Measurements from ENCODE around the gene DNAAF5. TPM values are rescaled to one million over a fixed set of nuclear protein-coding genes. Genes with fewer than 3 reads are reported as not detected.
A peak's percentile ranks its signal among the peaks of the same experiment; 100 is the strongest.

The DNAAF5 gene
- polyA plus RNA-seq, 4 donors = 6.8 to 29.2 (median 15.5) TPM

DNA sequence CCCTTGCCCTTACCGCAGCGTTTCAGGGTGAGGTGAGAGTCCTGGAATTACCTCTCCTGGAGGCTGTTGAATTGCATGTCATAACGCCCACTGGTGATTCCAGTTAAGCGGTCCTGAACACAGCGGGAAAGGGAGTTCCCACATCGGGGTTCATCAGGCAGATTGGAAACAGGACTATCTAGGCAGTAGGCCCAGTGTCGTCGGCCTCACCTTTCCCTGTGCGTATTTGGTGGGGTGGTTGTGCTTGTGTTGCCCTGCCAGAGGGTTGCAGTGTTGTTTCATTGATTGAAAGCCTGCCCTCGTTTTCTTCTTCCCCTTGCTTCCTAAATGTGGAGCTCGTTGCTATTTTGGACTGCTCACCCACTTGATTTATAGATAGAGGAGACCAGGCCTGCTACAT lies 95.2 kb downstream of the DNAAF5 start:
- Histone ChIP-seq H3K27ac (ENCODE audit: low read depth in 1 of 3, low read length in 2 of 3) (peak overlapping the region in 2 of 3 donors; percentile 41 to 52), H3K9me3 (ENCODE audit: control insufficient read depth in 2 of 2, insufficient read depth in 1 of 2, low read depth in 1 of 2, low read length in 1 of 2) (no peaks in the 10 kb centered on the region), H3K4me3 (ENCODE audit: low read depth in 1 of 3, low read length in 3 of 3) (no peak overlapping the region), H3K4me1 (ENCODE audit: control insufficient read depth in 3 of 3, insufficient read depth in 2 of 3, low read depth in 1 of 3, low read length in 2 of 3) (peaks cover 0 to 8% (median 5%) of the 10 kb centered on the region in 3 donors), H3K27me3 (ENCODE audit: control insufficient read depth in 3 of 3, insufficient read depth in 3 of 3, low read length in 3 of 3) (no peaks in the 10 kb centered on the region), H3K36me3 (ENCODE audit: control insufficient read depth in 3 of 3, insufficient read depth in 2 of 3, low read depth in 1 of 3, low read length in 3 of 3) (peaks cover 0 to 26% (median 0%) of the 10 kb centered on the region in 3 donors)
- WGBS, 3 donors = 29 to 57% (median 45%) methylated on average over 11 of the region's 11 CpGs
- DNase-seq (peak in 1 of 2 donors; percentile 51), FAIRE-seq (no peak)

GRCh38 chr7:822692-823276 lies 96.3 kb downstream of the DNAAF5 start:
- H3K9me3 ChIP-seq (ENCODE audit: control insufficient read depth in 2 of 2, insufficient read depth in 1 of 2, low read depth in 1 of 2, low read length in 1 of 2) = no peaks in the 10 kb centered on the region
- DNase-seq (peak in 1 of 2 donors; percentile 56), FAIRE-seq (no peak)
- peaks cover 0 to 8% (median 0%) of the 10 kb centered on the region in 3 donors for H3K4me1 ChIP-seq (ENCODE audit: control insufficient read depth in 3 of 3, insufficient read depth in 2 of 3, low read depth in 1 of 3, low read length in 2 of 3)
- H3K27me3 ChIP-seq (ENCODE audit: control insufficient read depth in 3 of 3, insufficient read depth in 3 of 3, low read length in 3 of 3) = no peaks in the 10 kb centered on the region
- H3K36me3 ChIP-seq (ENCODE audit: control insufficient read depth in 3 of 3, insufficient read depth in 2 of 3, low read depth in 1 of 3, low read length in 3 of 3) = peaks cover 0 to 26% (median 0%) of the 10 kb centered on the region in 3 donors
- WGBS, 3 donors = 83 to 88% (median 84%) methylated on average over 32 of the region's 32 CpGs
- H3K27ac ChIP-seq (ENCODE audit: low read depth in 1 of 3, low read length in 2 of 3) = peak overlapping the region in 1 of 3 donors; percentile 56
- no peak overlapping the region for H3K4me3 ChIP-seq (ENCODE audit: low read depth in 1 of 3, low read length in 3 of 3)

DNA sequence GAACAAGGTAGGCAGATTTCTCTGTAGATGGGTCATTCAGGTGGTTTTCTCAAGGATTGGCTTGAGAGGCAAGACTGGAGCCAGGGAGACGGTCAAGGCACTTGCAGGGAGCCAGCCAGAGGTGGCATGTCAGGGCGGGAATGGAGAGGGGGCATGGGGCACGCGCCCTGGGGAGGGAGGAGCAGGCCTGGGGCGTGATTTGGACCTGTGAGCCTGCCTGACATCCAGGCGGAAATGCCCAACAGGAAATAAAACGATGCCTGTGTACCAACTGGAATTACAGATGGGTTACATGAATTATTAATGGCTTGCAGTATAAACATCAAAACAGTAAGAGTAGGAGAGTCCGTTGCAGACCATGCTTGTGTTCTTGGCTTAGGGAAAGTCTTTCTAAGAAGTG lies 97.2 kb downstream of the DNAAF5 start:
- peak overlapping the region; percentile 14 to 56 (median 38) for H3K27ac ChIP-seq (ENCODE audit: low read depth in 1 of 3, low read length in 2 of 3)
- H3K36me3 ChIP-seq (ENCODE audit: control insufficient read depth in 3 of 3, insufficient read depth in 2 of 3, low read depth in 1 of 3, low read length in 3 of 3) = peaks cover 0 to 29% (median 0%) of the 10 kb centered on the region in 3 donors
- no peaks in the 10 kb centered on the region for H3K27me3 ChIP-seq (ENCODE audit: control insufficient read depth in 3 of 3, insufficient read depth in 3 of 3, low read length in 3 of 3)
- peak in 1 of 2 donors; percentile 78 for DNase-seq
- 17 to 50% (median 36%) methylated on average over 8 of the region's 8 CpGs for WGBS, 3 donors
- no peak overlapping the region for H3K4me3 ChIP-seq (ENCODE audit: low read depth in 1 of 3, low read length in 3 of 3)
- no peaks in the 10 kb centered on the region for H3K9me3 ChIP-seq (ENCODE audit: control insufficient read depth in 2 of 2, insufficient read depth in 1 of 2, low read depth in 1 of 2, low read length in 1 of 2)
- FAIRE-seq = no peak
- H3K4me1 ChIP-seq (ENCODE audit: control insufficient read depth in 3 of 3, insufficient read depth in 2 of 3, low read depth in 1 of 3, low read length in 2 of 3) = peaks cover 0 to 6% (median 0%) of the 10 kb centered on the region in 3 donors

DNA sequence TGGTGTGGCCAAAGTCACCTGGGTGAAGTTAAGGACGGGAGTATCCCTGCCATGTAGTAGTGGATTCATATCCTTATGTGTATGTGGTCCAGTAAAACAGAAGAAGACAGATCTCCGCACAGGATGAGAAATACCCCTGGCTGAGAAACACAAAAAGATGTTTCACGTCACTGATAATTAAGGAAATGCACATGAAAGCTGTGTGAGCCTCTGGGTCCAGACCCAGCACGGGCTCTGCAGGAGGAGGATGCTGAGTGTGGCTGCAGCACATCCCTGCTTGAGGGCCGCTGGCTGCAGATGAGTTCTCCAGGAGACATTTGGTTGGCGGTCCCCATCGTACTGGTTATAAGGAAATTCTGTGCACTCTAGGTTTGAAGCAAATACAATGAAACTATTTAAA lies 97.6 kb downstream of the DNAAF5 start:
- no peak for DNase-seq
- Histone ChIP-seq H3K27me3 (ENCODE audit: control insufficient read depth in 3 of 3, insufficient read depth in 3 of 3, low read length in 3 of 3) (no peaks in the 10 kb centered on the region), H3K36me3 (ENCODE audit: control insufficient read depth in 3 of 3, insufficient read depth in 2 of 3, low read depth in 1 of 3, low read length in 3 of 3) (peaks cover 0 to 32% (median 0%) of the 10 kb centered on the region in 3 donors), H3K9me3 (ENCODE audit: control insufficient read depth in 2 of 2, insufficient read depth in 1 of 2, low read depth in 1 of 2, low read length in 1 of 2) (no peaks in the 10 kb centered on the region), H3K27ac (ENCODE audit: low read depth in 1 of 3, low read length in 2 of 3) (peak overlapping the region; percentile 14 to 52 (median 38)), H3K4me3 (ENCODE audit: low read depth in 1 of 3, low read length in 3 of 3) (no peak overlapping the region), H3K4me1 (ENCODE audit: control insufficient read depth in 3 of 3, insufficient read depth in 2 of 3, low read depth in 1 of 3, low read length in 2 of 3) (peaks cover 0 to 6% (median 0%) of the 10 kb centered on the region in 3 donors)
- FAIRE-seq = no peak
- WGBS, 3 donors = 69 to 88% (median 83%) methylated on average over 7 of the region's 7 CpGs

- DNase-seq = no peak
- no peaks in the 10 kb centered on the region for H3K9me3 ChIP-seq (ENCODE audit: control insufficient read depth in 2 of 2, insufficient read depth in 1 of 2, low read depth in 1 of 2, low read length in 1 of 2)
- H3K27me3 ChIP-seq (ENCODE audit: control insufficient read depth in 3 of 3, insufficient read depth in 3 of 3, low read length in 3 of 3) = no peaks in the 10 kb centered on the region
- 66 to 89% (median 87%) methylated on average over 11 of the region's 11 CpGs for WGBS, 3 donors
- H3K4me3 ChIP-seq (ENCODE audit: low read depth in 1 of 3, low read length in 3 of 3) = no peak overlapping the region
- H3K27ac ChIP-seq (ENCODE audit: low read depth in 1 of 3, low read length in 2 of 3) = peak overlapping the region in 2 of 3 donors; percentile 14 to 32
- H3K36me3 ChIP-seq (ENCODE audit: control insufficient read depth in 3 of 3, insufficient read depth in 2 of 3, low read depth in 1 of 3, low read length in 3 of 3) = peaks cover 0 to 32% (median 0%) of the 10 kb centered on the region in 3 donors
- no peak for FAIRE-seq
- peaks cover 0 to 6% (median 0%) of the 10 kb centered on the region in 3 donors for H3K4me1 ChIP-seq (ENCODE audit: control insufficient read depth in 3 of 3, insufficient read depth in 2 of 3, low read depth in 1 of 3, low read length in 2 of 3)
Observed at GRCh38 chr7:824664-825063, 98.2 kb downstream of the DNAAF5 start.

GRCh38 chr7:825386-825785 lies 98.9 kb downstream of the DNAAF5 start:
- Histone ChIP-seq H3K9me3 (ENCODE audit: control insufficient read depth in 2 of 2, insufficient read depth in 1 of 2, low read depth in 1 of 2, low read length in 1 of 2) (no peaks in the 10 kb centered on the region), H3K27me3 (ENCODE audit: control insufficient read depth in 3 of 3, insufficient read depth in 3 of 3, low read length in 3 of 3) (no peaks in the 10 kb centered on the region), H3K27ac (ENCODE audit: low read depth in 1 of 3, low read length in 2 of 3) (no peak overlapping the region), H3K36me3 (ENCODE audit: control insufficient read depth in 3 of 3, insufficient read depth in 2 of 3, low read depth in 1 of 3, low read length in 3 of 3) (peaks cover 0 to 32% (median 0%) of the 10 kb centered on the region in 3 donors), H3K4me1 (ENCODE audit: control insufficient read depth in 3 of 3, insufficient read depth in 2 of 3, low read depth in 1 of 3, low read length in 2 of 3) (peaks cover 0 to 6% (median 0%) of the 10 kb centered on the region in 3 donors), H3K4me3 (ENCODE audit: low read depth in 1 of 3, low read length in 3 of 3) (no peak overlapping the region)
- 65 to 90% (median 85%) methylated on average over 6 of the region's 6 CpGs for WGBS, 3 donors
- DNase-seq (no peak), FAIRE-seq (no peak)

DNA sequence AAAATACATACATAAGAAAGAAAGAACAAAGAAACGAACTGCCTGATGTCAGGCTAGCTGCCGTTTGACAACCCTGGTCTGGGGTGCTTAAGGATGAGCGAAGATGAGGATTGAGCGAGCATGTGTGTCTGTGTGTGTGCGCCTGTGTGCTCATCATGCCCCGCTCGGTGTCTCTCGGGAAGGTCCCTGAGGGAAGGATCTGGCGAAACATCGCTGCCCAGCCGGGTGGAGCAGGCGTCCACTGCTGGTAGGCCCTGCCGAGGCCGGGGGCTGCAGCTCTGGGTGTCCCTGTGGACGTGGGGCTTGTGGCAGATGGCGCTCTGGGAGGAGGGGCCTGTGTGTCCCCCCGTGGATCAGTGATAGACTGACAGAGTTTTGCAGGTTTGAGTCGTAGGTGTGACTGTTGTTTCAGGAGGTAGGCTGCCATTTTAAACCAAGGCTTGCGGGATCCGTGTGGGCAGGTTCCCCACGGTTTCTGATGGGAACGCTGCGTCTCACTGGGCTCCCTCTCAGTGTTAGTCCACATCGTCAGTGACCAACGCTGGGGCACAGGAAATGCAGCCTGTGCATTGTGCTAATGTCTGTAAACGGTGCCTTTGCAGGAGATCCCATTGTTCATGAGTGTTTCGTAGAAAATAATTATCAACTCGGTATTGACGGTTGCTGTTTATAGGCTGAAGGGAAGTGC lies 99.9 kb downstream of the DNAAF5 start:
- peak overlapping the region in 2 of 3 donors; percentile 27 to 53 for H3K27ac ChIP-seq (ENCODE audit: low read depth in 1 of 3, low read length in 2 of 3)
- DNase-seq (no peak), FAIRE-seq (no peak)
- H3K36me3 ChIP-seq (ENCODE audit: control insufficient read depth in 3 of 3, insufficient read depth in 2 of 3, low read depth in 1 of 3, low read length in 3 of 3) = peaks cover 0 to 32% (median 0%) of the 10 kb centered on the region in 3 donors
- H3K4me3 ChIP-seq (ENCODE audit: low read depth in 1 of 3, low read length in 3 of 3) = no peak overlapping the region
- peaks cover 0 to 14% (median 0%) of the 10 kb centered on the region in 3 donors for H3K4me1 ChIP-seq (ENCODE audit: control insufficient read depth in 3 of 3, insufficient read depth in 2 of 3, low read depth in 1 of 3, low read length in 2 of 3)
- H3K27me3 ChIP-seq (ENCODE audit: control insufficient read depth in 3 of 3, insufficient read depth in 3 of 3, low read length in 3 of 3) = no peaks in the 10 kb centered on the region
- 73 to 86% (median 80%) methylated on average over 29 of the region's 29 CpGs for WGBS, 3 donors
- H3K9me3 ChIP-seq (ENCODE audit: control insufficient read depth in 2 of 2, insufficient read depth in 1 of 2, low read depth in 1 of 2, low read length in 1 of 2) = no peaks in the 10 kb centered on the region

DNA sequence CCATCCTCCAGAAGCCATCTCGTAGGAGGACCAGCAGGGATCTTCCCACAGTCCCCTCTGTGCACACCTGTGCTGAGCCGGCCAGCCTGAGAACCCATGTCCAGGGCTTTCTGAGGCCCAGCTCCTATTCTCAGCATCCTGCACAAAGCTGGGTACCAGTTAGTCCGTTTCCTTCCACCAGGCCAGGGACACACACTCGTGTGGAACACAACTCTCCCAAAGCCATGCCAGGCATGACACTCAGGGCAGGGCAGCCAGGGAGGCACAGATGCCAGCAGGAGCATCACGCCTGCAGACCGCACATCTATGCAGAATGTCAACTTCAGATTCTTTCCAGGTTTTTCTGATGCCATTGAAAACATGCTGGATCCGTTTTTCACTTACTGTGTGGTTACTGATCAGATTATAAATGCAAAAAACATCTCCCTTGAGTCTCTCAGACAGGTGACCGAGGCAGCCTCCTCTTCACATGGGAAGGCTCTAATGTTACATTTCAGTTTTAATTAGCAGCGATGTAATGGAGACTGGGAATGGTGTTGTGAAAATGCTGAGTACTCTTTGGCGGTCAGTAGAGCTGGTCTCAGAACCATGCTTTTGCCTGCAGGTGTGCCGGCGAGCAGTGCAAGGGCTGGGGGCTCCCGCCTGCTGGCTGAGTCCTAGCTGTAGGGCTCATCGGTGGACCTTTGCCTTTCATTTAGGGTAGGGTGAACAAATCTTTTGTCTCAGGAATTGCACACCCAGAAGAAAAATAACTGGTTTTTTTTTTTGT lies 102.5 kb downstream of the DNAAF5 start:
- no peak overlapping the region for H3K27ac ChIP-seq (ENCODE audit: low read depth in 1 of 3, low read length in 2 of 3)

More for the DNA sequence above, 102.5 kb downstream of the DNAAF5 start:
- Histone ChIP-seq H3K4me1 (ENCODE audit: control insufficient read depth in 3 of 3, insufficient read depth in 2 of 3, low read depth in 1 of 3, low read length in 2 of 3) (peaks cover 0 to 10% (median 0%) of the 10 kb centered on the region in 3 donors), H3K27me3 (ENCODE audit: control insufficient read depth in 3 of 3, insufficient read depth in 3 of 3, low read length in 3 of 3) (no peaks in the 10 kb centered on the region), H3K4me3 (ENCODE audit: low read depth in 1 of 3, low read length in 3 of 3) (no peak overlapping the region), H3K9me3 (ENCODE audit: control insufficient read depth in 2 of 2, insufficient read depth in 1 of 2, low read depth in 1 of 2, low read length in 1 of 2) (no peaks in the 10 kb centered on the region), H3K36me3 (ENCODE audit: control insufficient read depth in 3 of 3, insufficient read depth in 2 of 3, low read depth in 1 of 3, low read length in 3 of 3) (peaks cover 0 to 37% (median 0%) of the 10 kb centered on the region in 3 donors)
- no peak for FAIRE-seq
- DNase-seq = no peak
- 88 to 91% (median 88%) methylated on average over 14 of the region's 14 CpGs for WGBS, 3 donors

Data from small intestine (tissue), 7 donors.